ENCODE results near the gene SPATA33.

The SPATA33 gene

DNA sequence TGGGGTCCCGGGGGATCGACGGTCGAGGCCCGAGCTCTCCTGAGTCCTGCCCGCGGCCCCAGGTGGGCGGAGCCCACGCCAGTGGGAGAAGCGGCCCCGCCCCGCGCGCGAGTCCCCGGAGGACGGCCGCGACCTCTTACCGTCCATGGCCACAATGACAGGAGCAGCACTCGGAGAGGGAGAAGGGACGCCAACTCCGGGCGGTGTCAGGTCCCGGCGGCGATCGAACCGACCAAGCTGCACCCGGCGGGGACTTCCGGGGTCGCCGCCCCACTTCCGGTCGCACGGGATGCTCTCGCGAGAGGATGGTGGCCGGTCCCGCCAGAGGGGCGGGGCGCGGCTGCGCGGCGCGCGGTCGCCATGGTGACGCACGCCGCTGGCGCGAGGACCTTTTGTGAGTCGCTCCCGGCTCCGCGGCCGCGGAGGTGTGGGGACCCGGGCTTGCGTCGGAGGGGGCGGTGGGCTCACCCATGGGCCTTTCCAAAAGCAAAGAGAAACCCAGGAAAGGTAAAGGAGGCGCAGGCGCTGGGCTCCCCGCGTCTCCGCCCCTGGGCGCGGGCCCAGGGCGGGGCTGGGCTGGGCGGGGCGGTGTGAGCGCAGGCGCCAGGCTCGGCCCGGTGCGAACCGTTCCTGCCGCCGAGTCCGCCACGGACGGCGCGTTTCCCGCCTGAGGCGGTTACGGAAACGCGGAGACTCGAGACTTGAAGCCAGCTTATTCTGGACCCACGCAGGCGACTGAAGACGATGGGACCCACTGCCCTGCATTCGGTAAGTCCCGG, at the start of gene SPATA33, which contains the start of gene CHMP1A:
Gene SPATA33 (plus strand): TSS at position 395 of the 779 bp plus-strand sequence. CDS start 76 bp downstream, at position 471.
Gene CHMP1A (minus strand): TSS at position 267 of the 779 bp plus-strand sequence. CDS start 120 bp downstream, at position 147.
- peak; percentile 91 to 93 for DNase-seq

GRCh38 chr16:89607937-89608740, 49.5 kb upstream of the SPATA33 start:
- no peak for DNase-seq

DNA sequence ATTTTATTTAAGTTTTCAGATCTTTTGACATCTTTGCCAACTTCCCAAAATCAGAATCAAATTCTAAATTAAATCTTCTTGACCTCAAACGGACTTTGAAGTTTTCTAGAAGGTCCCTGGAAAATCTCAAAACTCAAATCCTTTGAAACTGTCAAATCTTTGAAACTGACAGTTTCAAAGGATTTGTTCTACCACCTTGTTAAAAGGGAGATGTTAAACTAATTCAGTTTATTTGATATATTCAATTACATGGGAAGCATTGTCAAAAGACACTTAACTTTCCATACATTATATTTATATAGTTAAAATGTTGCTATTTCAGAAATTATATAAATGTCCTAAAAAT, 47.6 kb upstream of the SPATA33 start:
- DNase-seq: no peak

DNA sequence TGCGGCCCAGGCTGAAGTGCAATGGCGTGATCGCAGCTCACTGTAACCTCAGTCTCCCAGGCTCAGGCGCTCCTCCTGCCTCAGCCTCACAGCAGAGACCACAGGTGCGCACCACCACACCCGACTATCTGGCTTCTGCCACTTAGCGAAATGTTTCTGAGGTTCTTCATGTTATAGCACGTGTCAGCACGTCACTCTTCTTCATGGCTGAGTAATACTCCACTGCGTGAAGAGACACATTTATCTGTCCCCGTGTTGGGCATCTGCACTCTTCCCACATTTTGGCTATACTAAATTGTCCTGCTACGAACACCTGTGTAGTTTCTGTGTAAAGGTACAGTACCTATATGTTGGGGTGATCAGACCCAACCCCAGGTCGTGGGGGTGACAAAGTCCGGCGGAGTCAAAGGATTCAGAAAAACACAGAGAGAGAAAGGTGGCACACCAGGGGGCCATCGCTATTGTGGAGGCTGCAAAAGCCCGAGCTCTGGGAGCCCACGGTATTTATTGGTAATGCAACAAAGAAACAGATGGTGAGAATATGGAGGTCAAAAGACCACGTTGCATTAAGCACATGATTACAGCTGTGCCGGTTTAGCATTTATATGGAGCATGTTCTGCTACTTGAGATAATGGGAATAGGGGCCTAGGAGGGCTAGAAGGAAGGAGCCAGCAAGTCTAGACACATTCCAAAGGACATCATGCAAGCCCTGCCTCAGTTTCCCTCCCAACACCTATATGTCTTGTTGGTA, 45.0 kb upstream of the SPATA33 start:
- DNase-seq: no peak

- DNase-seq: no peak
Measured at GRCh38 chr16:89613231-89613953, 44.2 kb upstream of the SPATA33 start, which contains the start of gene DPEP1. Gene DPEP1, plus strand, starts transcription at chr16:89613642. Its CDS starts 16,769 bp downstream, at chr16:89630411.

DNA sequence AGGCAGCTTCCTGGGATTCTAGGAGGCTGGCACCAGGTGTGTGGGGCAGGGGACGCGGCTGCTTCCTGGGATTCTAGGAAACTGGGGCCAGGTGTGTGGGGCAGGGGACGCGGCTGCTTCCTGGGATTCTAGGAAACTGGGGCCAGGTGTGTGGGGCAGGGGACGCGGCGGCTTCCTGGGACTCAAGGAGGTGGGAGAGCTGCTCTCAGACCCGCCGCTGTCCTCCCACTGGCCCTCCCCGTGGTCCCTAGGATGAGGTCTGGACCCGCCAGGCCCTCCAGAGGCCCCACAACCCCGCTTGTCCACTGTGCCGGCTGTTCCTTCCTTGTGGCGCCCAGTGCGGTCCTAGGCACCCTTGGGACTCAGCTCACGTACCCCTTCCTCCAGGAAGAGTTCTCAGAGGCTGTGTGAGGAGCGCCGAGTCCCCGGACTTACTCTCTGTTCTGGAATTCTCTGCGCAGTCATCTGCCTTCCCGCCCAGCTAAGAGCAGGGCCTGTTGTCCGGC, 43.6 kb upstream of the SPATA33 start:
- no peak for DNase-seq

DNA sequence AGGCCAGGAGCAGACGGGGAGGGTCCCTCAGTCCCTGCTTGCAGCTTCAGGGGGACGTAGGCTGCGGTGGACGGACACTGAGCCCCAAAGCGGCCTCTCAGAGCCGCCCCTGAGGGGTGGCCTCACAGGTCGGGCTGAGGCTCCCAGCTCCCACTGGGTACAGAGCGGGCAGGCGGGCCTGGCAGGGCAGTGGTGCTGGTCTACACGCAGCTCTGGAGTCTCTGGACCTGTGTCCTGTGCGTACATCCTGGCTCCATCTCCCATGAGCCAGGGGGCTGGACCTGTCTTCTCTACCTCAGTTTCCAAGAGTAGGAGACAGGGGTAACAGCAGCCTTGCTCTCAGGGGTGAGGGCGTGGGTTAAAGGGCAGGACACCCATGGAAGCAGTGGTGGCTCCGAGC, 42.5 kb upstream of the SPATA33 start:
- DNase-seq: no peak

- DNase-seq: peak in 1 of 2 donors; percentile 38
Measured at GRCh38 chr16:89615596-89616090, 42.0 kb upstream of the SPATA33 start.

GRCh38 chr16:89616623-89617022, 41.0 kb upstream of the SPATA33 start:
- peak; percentile 21 to 38 for DNase-seq

DNA sequence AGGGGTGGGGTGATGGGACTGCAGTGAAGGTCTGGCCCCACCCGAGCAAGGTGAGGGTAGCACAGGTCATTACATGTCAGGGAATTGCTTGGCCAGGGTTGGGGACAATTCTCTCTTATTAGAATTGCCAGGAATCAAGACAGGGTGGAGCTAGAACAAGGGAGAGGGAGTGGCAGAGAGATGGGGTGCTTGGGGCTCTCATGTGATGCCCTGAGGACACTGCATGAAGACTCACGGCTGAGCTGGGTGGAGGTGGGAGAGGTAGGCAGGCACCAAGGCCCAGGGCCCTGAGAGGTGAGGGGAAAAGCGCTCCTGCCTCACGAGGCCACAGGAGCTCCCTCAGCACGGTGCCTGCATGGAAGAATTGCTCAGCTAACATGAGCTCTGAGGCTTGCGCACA, 40.6 kb upstream of the SPATA33 start:
- no peak for DNase-seq

GRCh38 chr16:89618109-89618998, 39.3 kb upstream of the SPATA33 start:
- no peak for DNase-seq

DNA sequence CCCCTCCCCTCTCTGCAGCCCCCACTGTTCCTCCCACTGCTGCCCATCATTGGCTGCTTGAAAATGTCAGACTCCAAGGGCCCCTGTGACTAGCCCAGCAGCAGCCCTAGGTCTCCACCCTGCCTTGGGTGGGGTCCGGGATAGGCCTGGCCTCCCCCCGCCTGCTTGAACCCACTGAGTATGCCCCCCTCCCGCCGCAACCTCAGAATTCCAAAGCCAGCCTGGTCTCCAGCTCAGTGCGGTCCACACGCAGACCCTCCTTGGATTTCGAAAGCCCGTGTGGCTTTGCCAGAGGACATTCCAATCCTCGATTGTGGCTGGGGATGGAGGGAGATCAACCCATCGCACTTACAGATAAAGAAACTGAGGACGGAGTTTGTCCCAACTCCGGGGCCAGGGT, 37.8 kb upstream of the SPATA33 start:
- DNase-seq: no peak

- DNase-seq: no peak
Measured at GRCh38 chr16:89620406-89620841, 37.2 kb upstream of the SPATA33 start.

DNA sequence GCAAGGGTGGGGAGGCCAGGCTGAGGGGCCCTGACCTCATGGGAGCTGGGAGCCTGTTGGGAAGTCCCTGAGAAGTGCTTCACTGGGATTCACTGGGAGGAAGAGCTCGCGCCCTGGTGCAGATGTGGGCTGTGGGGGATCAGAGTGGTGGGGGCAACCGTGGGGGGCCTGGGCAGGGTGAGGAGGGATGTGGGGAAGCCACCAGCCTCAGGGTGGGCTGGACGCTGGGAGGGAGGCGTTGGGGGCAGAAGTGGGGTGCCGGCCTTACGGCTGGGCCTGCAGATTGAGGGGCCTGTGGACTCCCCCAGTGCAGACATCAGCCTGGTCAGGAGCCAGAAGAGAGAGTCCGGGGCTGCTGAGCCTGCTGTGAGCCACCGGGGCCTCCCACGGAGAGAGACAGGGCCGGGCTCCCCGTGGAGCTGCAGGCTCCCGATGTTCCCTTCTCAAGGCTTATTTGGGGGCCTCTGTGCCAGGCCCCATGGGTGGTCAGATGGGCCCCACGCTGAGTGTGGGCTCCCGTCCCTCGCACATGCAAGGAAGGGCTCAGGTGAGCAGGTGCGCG, 36.4 kb upstream of the SPATA33 start:
- DNase-seq: no peak

- DNase-seq: no peak
Measured at GRCh38 chr16:89621698-89622409, 35.8 kb upstream of the SPATA33 start.

- DNase-seq: no peak
Measured at GRCh38 chr16:89623511-89624261, 34.0 kb upstream of the SPATA33 start.

GRCh38 chr16:89624777-89625761, 32.6 kb upstream of the SPATA33 start:
- no peak for DNase-seq

Data from CD4-positive, alpha-beta T cell treated with Interleukin-4 for 1 hour (primary cell).